ENCODE data around the gene DAAM2. TPM values are rescaled to one million over a fixed set of nuclear protein-coding genes. Genes with fewer than 3 reads are reported as not detected.

DAAM2 gene
- total and polyA plus RNA-seq, 2 of the 8 experiments (the other 6 are each of a cell fraction or from before 2014, with no cell fraction given), result 1.5 to 2.9 TPM

DNA sequence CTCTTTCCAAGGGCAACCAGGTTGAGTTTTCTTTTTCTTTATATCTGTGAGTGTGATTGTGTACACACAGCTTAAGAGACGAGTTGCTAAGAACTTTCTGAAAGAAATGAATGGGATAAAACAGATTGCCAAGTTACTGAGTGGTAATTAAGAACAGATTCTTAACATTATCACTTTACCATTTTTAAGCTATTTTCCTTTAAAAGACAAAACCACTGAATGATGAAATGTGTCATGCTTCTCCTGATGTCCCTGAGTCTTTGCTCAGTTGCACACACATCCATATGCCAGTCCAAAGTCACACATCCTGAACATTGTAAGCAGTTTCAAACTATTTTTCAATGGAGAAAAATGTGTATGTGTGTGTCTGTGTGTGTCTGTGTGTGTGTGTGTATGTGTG lies 5.5 kb upstream of the DAAM2 start (continued):
- TF ChIP-seq, protein P1, sequence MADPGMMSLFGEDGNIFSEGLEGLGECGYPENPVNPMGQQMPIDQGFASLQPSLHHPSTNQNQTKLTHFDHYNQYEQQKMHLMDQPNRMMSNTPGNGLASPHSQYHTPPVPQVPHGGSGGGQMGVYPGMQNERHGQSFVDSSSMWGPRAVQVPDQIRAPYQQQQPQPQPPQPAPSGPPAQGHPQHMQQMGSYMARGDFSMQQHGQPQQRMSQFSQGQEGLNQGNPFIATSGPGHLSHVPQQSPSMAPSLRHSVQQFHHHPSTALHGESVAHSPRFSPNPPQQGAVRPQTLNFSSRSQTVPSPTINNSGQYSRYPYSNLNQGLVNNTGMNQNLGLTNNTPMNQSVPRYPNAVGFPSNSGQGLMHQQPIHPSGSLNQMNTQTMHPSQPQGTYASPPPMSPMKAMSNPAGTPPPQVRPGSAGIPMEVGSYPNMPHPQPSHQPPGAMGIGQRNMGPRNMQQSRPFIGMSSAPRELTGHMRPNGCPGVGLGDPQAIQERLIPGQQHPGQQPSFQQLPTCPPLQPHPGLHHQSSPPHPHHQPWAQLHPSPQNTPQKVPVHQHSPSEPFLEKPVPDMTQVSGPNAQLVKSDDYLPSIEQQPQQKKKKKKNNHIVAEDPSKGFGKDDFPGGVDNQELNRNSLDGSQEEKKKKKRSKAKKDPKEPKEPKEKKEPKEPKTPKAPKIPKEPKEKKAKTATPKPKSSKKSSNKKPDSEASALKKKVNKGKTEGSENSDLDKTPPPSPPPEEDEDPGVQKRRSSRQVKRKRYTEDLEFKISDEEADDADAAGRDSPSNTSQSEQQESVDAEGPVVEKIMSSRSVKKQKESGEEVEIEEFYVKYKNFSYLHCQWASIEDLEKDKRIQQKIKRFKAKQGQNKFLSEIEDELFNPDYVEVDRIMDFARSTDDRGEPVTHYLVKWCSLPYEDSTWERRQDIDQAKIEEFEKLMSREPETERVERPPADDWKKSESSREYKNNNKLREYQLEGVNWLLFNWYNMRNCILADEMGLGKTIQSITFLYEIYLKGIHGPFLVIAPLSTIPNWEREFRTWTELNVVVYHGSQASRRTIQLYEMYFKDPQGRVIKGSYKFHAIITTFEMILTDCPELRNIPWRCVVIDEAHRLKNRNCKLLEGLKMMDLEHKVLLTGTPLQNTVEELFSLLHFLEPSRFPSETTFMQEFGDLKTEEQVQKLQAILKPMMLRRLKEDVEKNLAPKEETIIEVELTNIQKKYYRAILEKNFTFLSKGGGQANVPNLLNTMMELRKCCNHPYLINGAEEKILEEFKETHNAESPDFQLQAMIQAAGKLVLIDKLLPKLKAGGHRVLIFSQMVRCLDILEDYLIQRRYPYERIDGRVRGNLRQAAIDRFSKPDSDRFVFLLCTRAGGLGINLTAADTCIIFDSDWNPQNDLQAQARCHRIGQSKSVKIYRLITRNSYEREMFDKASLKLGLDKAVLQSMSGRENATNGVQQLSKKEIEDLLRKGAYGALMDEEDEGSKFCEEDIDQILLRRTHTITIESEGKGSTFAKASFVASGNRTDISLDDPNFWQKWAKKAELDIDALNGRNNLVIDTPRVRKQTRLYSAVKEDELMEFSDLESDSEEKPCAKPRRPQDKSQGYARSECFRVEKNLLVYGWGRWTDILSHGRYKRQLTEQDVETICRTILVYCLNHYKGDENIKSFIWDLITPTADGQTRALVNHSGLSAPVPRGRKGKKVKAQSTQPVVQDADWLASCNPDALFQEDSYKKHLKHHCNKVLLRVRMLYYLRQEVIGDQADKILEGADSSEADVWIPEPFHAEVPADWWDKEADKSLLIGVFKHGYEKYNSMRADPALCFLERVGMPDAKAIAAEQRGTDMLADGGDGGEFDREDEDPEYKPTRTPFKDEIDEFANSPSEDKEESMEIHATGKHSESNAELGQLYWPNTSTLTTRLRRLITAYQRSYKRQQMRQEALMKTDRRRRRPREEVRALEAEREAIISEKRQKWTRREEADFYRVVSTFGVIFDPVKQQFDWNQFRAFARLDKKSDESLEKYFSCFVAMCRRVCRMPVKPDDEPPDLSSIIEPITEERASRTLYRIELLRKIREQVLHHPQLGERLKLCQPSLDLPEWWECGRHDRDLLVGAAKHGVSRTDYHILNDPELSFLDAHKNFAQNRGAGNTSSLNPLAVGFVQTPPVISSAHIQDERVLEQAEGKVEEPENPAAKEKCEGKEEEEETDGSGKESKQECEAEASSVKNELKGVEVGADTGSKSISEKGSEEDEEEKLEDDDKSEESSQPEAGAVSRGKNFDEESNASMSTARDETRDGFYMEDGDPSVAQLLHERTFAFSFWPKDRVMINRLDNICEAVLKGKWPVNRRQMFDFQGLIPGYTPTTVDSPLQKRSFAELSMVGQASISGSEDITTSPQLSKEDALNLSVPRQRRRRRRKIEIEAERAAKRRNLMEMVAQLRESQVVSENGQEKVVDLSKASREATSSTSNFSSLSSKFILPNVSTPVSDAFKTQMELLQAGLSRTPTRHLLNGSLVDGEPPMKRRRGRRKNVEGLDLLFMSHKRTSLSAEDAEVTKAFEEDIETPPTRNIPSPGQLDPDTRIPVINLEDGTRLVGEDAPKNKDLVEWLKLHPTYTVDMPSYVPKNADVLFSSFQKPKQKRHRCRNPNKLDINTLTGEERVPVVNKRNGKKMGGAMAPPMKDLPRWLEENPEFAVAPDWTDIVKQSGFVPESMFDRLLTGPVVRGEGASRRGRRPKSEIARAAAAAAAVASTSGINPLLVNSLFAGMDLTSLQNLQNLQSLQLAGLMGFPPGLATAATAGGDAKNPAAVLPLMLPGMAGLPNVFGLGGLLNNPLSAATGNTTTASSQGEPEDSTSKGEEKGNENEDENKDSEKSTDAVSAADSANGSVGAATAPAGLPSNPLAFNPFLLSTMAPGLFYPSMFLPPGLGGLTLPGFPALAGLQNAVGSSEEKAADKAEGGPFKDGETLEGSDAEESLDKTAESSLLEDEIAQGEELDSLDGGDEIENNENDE (IDR thresholded peaks at IDR 0.05; ENCODE audit: insufficient replicate concordance, low read length), result no peak
- TF ChIP-seq RXRA (IDR thresholded peaks at IDR 0.05; ENCODE audit: insufficient read depth, low read depth, low read length) (no peak), NRF1 (IDR thresholded peaks at IDR 0.05; ENCODE audit: low read depth, low read length) (no peak)
